ENCODE results near the gene MPC2.

The MPC2 gene

GRCh38 chr1:167878372-167879160 is 58.3 kb downstream of the MPC2 start:
- TF ChIP-seq CTCF (IDR thresholded peaks at IDR 0.05) = no peak

DNA sequence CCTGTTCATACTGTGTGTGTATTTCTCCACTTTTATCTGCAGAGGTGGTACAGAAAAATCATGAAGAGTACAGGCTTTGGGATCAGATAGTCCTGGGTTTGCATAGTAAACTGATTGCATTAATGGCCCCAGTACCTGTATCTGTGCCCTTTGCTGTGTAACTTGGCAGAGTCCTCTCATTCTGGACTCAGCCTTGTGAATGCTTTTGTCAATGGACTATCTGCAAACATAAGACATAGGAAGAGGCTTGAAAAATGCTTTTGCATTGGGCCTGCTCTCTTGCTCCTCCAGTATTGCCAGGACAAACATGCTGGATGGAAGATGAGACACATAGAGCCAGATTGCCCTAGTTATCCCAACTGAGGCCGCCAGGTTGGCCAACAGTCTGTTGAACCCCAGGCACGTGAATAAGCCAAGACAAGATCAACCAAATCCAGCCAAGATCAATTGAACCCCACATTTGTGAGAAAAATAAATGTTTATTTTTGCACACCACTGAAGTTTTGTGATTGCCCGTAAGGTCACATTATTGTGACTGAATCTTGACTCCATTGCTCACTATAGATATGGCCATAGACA is 60.2 kb downstream of the MPC2 start:
- TF ChIP-seq CTCF (IDR thresholded peaks at IDR 0.05) = no peak

- TF ChIP-seq CTCF (IDR thresholded peaks at IDR 0.05) = no peak
These were observed 65.5 kb downstream of the MPC2 start for GRCh38 chr1:167871331-167871730.

Data from LNCAP (cell line).